ENCODE data around the gene ADGRB3.

ADGRB3 gene

GRCh38 chr6:69408886-69409285 lies 773.8 kb downstream of the ADGRB3 start:
- no peak for DNase-seq
- H3K4me3 ChIP-seq: no peak overlapping the region
- no peaks in the 10 kb centered on the region for H3K4me1 ChIP-seq
- intact Hi-C loops (cut with DNase I; ENCODE audit: low total_unique reads): no loop called here
- H3K9me3 ChIP-seq: no peaks in the 10 kb centered on the region
- H3K36me3 ChIP-seq: no peaks in the 10 kb centered on the region
- no peaks in the 10 kb centered on the region for H3K27me3 ChIP-seq
- no peak for TF ChIP-seq CTCF (IDR thresholded peaks at IDR 0.05)
- no peak overlapping the region for H3K27ac ChIP-seq

DNA sequence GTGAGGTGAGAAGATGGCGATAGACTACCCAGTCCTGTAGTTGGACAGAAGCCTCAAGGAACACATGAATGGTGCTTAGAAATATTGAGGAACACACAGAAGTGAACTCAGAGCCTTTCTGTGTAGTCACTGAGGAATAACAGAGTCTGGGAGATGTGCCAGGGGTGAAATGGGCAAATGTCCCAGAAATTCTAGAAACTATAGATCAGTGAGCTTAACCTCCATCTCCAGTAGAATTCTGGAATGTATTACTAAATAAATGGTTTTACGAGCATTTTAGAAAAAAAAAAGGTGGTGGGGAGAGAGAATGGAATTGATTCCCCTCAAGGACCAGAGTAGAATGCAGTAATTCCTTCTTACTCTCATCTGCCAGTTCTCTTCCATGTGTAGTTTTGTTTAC lies 781.7 kb downstream of the ADGRB3 start:
- DNase-seq: no peak
- no peak overlapping the region for H3K4me3 ChIP-seq
- H3K27me3 ChIP-seq: no peaks in the 10 kb centered on the region
- no peak overlapping the region for H3K27ac ChIP-seq
- intact Hi-C loops (cut with DNase I; ENCODE audit: low total_unique reads): no loop called here
- TF ChIP-seq CTCF (IDR thresholded peaks at IDR 0.05): no peak
- H3K4me1 ChIP-seq: no peaks in the 10 kb centered on the region
- no peaks in the 10 kb centered on the region for H3K9me3 ChIP-seq
- H3K36me3 ChIP-seq: no peaks in the 10 kb centered on the region

GRCh38 chr6:69421269-69421668 lies 786.2 kb downstream of the ADGRB3 start:
- H3K4me3 ChIP-seq: no peak overlapping the region
- no peaks in the 10 kb centered on the region for H3K27me3 ChIP-seq
- no peak for TF ChIP-seq CTCF (IDR thresholded peaks at IDR 0.05)
- DNase-seq: no peak
- H3K27ac ChIP-seq: no peak overlapping the region
- no peaks in the 10 kb centered on the region for H3K36me3 ChIP-seq
- H3K4me1 ChIP-seq: peaks cover 0 to 10% (median 0%) of the 10 kb centered on the region in 4 donors
- H3K9me3 ChIP-seq: no peaks in the 10 kb centered on the region
- intact Hi-C loops (cut with DNase I; ENCODE audit: low total_unique reads): no loop called here

GRCh38 chr6:69422020-69422419 lies 786.9 kb downstream of the ADGRB3 start:
- Histone ChIP-seq H3K4me1 (peaks cover 0 to 10% (median 0%) of the 10 kb centered on the region in 4 donors), H3K27me3 (no peaks in the 10 kb centered on the region), H3K27ac (no peak overlapping the region), H3K9me3 (no peaks in the 10 kb centered on the region), H3K36me3 (no peaks in the 10 kb centered on the region), H3K4me3 (no peak overlapping the region)
- TF ChIP-seq CTCF (IDR thresholded peaks at IDR 0.05): no peak
- no peak for DNase-seq
- intact Hi-C loops (cut with DNase I; ENCODE audit: low total_unique reads): no loop called here

DNA sequence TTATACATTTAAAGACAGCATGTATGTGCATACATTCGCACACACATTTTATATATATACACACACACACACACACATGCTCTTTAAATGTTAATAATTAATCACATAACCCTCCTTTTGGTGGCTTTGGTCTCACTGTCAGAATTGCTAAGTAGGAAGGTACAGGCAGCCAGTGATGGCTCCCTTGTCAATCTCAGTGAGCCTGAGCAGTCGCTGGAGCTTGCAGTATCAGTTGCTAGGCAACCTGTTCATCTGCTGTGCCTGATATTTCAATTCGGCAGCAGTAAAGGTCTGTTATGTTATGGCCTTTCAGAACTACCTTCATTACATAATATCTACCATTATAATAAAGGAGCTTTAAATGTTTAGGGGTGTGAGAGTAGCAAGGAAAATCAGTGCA lies 787.4 kb downstream of the ADGRB3 start:
- intact Hi-C loops (cut with DNase I; ENCODE audit: low total_unique reads): no loop called here
- H3K36me3 ChIP-seq: no peaks in the 10 kb centered on the region
- TF ChIP-seq CTCF (IDR thresholded peaks at IDR 0.05): no peak
- no peaks in the 10 kb centered on the region for H3K27me3 ChIP-seq
- no peak overlapping the region for H3K4me3 ChIP-seq
- peaks cover 0 to 10% (median 0%) of the 10 kb centered on the region in 4 donors for H3K4me1 ChIP-seq
- DNase-seq: no peak
- H3K9me3 ChIP-seq: no peaks in the 10 kb centered on the region
- no peak overlapping the region for H3K27ac ChIP-seq

GRCh38 chr6:69423785-69424184 lies 788.7 kb downstream of the ADGRB3 start:
- H3K9me3 ChIP-seq: no peaks in the 10 kb centered on the region
- H3K27ac ChIP-seq: no peak overlapping the region
- no peaks in the 10 kb centered on the region for H3K27me3 ChIP-seq
- no peak for TF ChIP-seq CTCF (IDR thresholded peaks at IDR 0.05)
- H3K4me3 ChIP-seq: no peak overlapping the region
- peaks cover 0 to 10% (median 0%) of the 10 kb centered on the region in 4 donors for H3K4me1 ChIP-seq
- no peaks in the 10 kb centered on the region for H3K36me3 ChIP-seq
- DNase-seq: no peak
- intact Hi-C loops (cut with DNase I; ENCODE audit: low total_unique reads): no loop called here
